Fibroblast of gingiva (primary cell): ENCODE results near the gene PDGFC.

Source experiments
- DNase-seq: peaks from one replicate; pipeline ENCODE4 v3.0.0-alpha.2; 2011; ENCODE audit warnings: low read depth

PDGFC gene

GRCh38 chr4:156746111-156746510, 225.5 kb downstream of the PDGFC start:
- no peak for DNase-seq

GRCh38 chr4:156738766-156739165, 232.8 kb downstream of the PDGFC start:
- DNase-seq: no peak

- no peak for DNase-seq
Measured at GRCh38 chr4:156734965-156735895, 236.4 kb downstream of the PDGFC start.

GRCh38 chr4:156733582-156733981, 238.0 kb downstream of the PDGFC start:
- no peak for DNase-seq

GRCh38 chr4:156732634-156733033, 239.0 kb downstream of the PDGFC start:
- no peak for DNase-seq

GRCh38 chr4:156729416-156729815, 242.2 kb downstream of the PDGFC start:
- no peak for DNase-seq

- no peak for DNase-seq
Measured at GRCh38 chr4:156725257-156725656, 246.3 kb downstream of the PDGFC start.

GRCh38 chr4:156723951-156724668, 247.5 kb downstream of the PDGFC start:
- no peak for DNase-seq

- DNase-seq: no peak
Measured at GRCh38 chr4:156718226-156718625, 253.4 kb downstream of the PDGFC start.

GRCh38 chr4:156711193-156711590, 260.4 kb downstream of the PDGFC start:
- no peak for DNase-seq
